Left ventricle myocardium superior (tissue), 1 donor: ENCODE data around the gene LNP1. TPM values are rescaled to one million over a fixed set of nuclear protein-coding genes. Genes with fewer than 3 reads are reported as not detected.
A peak's percentile ranks its signal among the peaks of the same experiment; 100 is the strongest.
"Not testable (repeated sequence)": the region's sequence is repeated elsewhere in the genome, so short reads cannot be mapped to it uniquely, and the experiment has no call there.

Experiments
- ATAC-seq: fragments of 200-7000 bp; cut with Tn5 transposase; one replicate; pipeline ENCODE4 v1.9.1; 2020; ENCODE audit warnings: mild to moderate bottlenecking, moderate library complexity
- DNase-seq: peaks from one replicate; pipeline ENCODE4 v3.0.0-alpha.2; 2020
- intact Hi-C: fragments of 100-400 bp; cut with micrococcal nuclease; formaldehyde crosslinking; loops from one replicate; pipeline ENCODE4 v1.11.0; 2022
- long read RNA-seq: library from polyadenylated mRNA; unstranded; transcript quantifications from one replicate; pipeline ENCODE4 v2.0.0, GENCODE V29; 2021
- total RNA-seq: library from RNA; stranded (reverse); fragmentation: NEBNext Ultra II Directional; extraction: Animal tissue kit (Norgen Biotek cat#: 25700); gene quantifications from one replicate; pipeline ENCODE4 v1.2.1, GENCODE V29; 2021
- donor health status: DM: no; HTN: yes; CAD: no; lungs with severe emphysema.

The LNP1 gene
- total RNA-seq: 2.8 TPM
- long read RNA-seq, partial matches to known transcripts: 0 of 4 reads
- long read RNA-seq, other reads (novel, unspliced or antisense): 1 of 4 reads

- intact Hi-C loops: no loop called here
- DNase-seq (peak; percentile 99), ATAC-seq (peak; percentile 97)
Observed at GRCh38 chr3:100400780-100401673, at the start of gene LNP1, which contains the start of gene TOMM70. LNP1 (plus strand) TSS chr3:100401539; CDS start chr3:100429730, 28,191 bp downstream. TOMM70 (minus strand) TSS chr3:100401089; CDS start chr3:100400949, 140 bp downstream.

GRCh38 chr3:100351770-100352169 lies 49.6 kb upstream of the LNP1 start:
- ATAC-seq, DNase-seq, intact Hi-C loops: not testable (repeated sequence)

GRCh38 chr3:100352296-100353231 lies 48.8 kb upstream of the LNP1 start:
- intact Hi-C loops: no loop called here
- ATAC-seq (peak; percentile 36), DNase-seq (no peak)

GRCh38 chr3:100354850-100355249 lies 46.5 kb upstream of the LNP1 start:
- ATAC-seq (no peak), DNase-seq (no peak)

GRCh38 chr3:100358413-100358812 lies 42.9 kb upstream of the LNP1 start:
- intact Hi-C loops: no loop called here
- ATAC-seq (no peak), DNase-seq (no peak)

More at GRCh38 chr3:100354850-100355249, 46.5 kb upstream of the LNP1 start:
- intact Hi-C loops: no loop called here

- DNase-seq: no peak
- intact Hi-C loops: no loop called here
- no peak for ATAC-seq
Observed at GRCh38 chr3:100359035-100359434, 42.3 kb upstream of the LNP1 start.

GRCh38 chr3:100360757-100361496 lies 40.4 kb upstream of the LNP1 start:
- ATAC-seq (no peak), DNase-seq (no peak)

GRCh38 chr3:100361897-100362296 lies 39.4 kb upstream of the LNP1 start:
- DNase-seq: no peak
- no peak for ATAC-seq
- intact Hi-C loops: no loop called here

More at GRCh38 chr3:100360757-100361496, 40.4 kb upstream of the LNP1 start:
- intact Hi-C loops: no loop called here

GRCh38 chr3:100364421-100364820 lies 36.9 kb upstream of the LNP1 start:
- DNase-seq (no peak), ATAC-seq (no peak)
- intact Hi-C loops: no loop called here

- DNase-seq (no peak), ATAC-seq (no peak)
- intact Hi-C loops: no loop called here
Observed at GRCh38 chr3:100366424-100366823, 34.9 kb upstream of the LNP1 start.

GRCh38 chr3:100368441-100368840 lies 32.9 kb upstream of the LNP1 start:
- DNase-seq (no peak), ATAC-seq (no peak)

GRCh38 chr3:100370756-100371155 lies 30.6 kb upstream of the LNP1 start:
- ATAC-seq: no peak
- no peak for DNase-seq
- intact Hi-C loops: no loop called here

More at GRCh38 chr3:100368441-100368840, 32.9 kb upstream of the LNP1 start:
- intact Hi-C loops: no loop called here

GRCh38 chr3:100374521-100374920 lies 26.8 kb upstream of the LNP1 start:
- intact Hi-C loops: no loop called here
- ATAC-seq (no peak), DNase-seq (no peak)

- ATAC-seq: no peak
- no peak for DNase-seq
- intact Hi-C loops: no loop called here
Observed at GRCh38 chr3:100376301-100376700, 25.0 kb upstream of the LNP1 start.

GRCh38 chr3:100384733-100385525 lies 16.4 kb upstream of the LNP1 start:
- DNase-seq (no peak), ATAC-seq (no peak)
- intact Hi-C loops: loop anchor here (5.0 kb wide), 1 partner anchor 63 kb away; no protein-coding TSS in a partner anchor

- peak; percentile 82 for ATAC-seq
- intact Hi-C loops: no loop called here
- no peak for DNase-seq
Observed at GRCh38 chr3:100386437-100387074, 14.8 kb upstream of the LNP1 start.

GRCh38 chr3:100389025-100389424 lies 12.3 kb upstream of the LNP1 start:
- intact Hi-C loops: no loop called here
- no peak for ATAC-seq
- DNase-seq: no peak
